ENCODE data around the gene DHX34.

The DHX34 gene

GRCh38 chr19:47418692-47419029, 69.5 kb downstream of the DHX34 start:
- no peak for DNase-seq

GRCh38 chr19:47419030-47419783, 70.1 kb downstream of the DHX34 start, which contains the start of gene MEIS3:
TSS of gene MEIS3 (minus strand) at chr19:47419527. CDS start at chr19:47419081, 446 bp downstream.
- DNase-seq: no peak

- DNase-seq: no peak
Observed at GRCh38 chr19:47419789-47420188, 70.7 kb downstream of the DHX34 start.

- DNase-seq: no peak
Observed at GRCh38 chr19:47421244-47421786, 72.2 kb downstream of the DHX34 start.

GRCh38 chr19:47421844-47422395, 72.8 kb downstream of the DHX34 start:
- DNase-seq: peak in 1 of 2 experiments; percentile 16

- no peak for DNase-seq
Observed at GRCh38 chr19:47422417-47423163, 73.5 kb downstream of the DHX34 start.

- DNase-seq: no peak
Observed at GRCh38 chr19:47423203-47423882, 74.2 kb downstream of the DHX34 start.

- peak; percentile 63 to 66 for DNase-seq
Observed at GRCh38 chr19:47427241-47428176, 78.4 kb downstream of the DHX34 start.

- peak; percentile 69 to 93 for DNase-seq
Observed at GRCh38 chr19:47428177-47428894, 79.2 kb downstream of the DHX34 start.

- no peak for DNase-seq
Observed at GRCh38 chr19:47429140-47429793, 80.2 kb downstream of the DHX34 start.

- no peak for DNase-seq
Observed at GRCh38 chr19:47430041-47430802, 81.1 kb downstream of the DHX34 start.

GRCh38 chr19:47432091-47432490, 83.0 kb downstream of the DHX34 start:
- no peak for DNase-seq
